SK-N-SH treated with all-trans-retinoic acid at 6 μM for 48 hours (cell line): ENCODE results near the gene B4GALNT4.
"Not testable (repeated sequence)": the region's sequence is repeated elsewhere in the genome, so short reads cannot be mapped to it uniquely, and the experiment has no call there.

ENCODE experiments used
- ATAC-seq: fragments of 200-7000 bp; cut with Tn5 transposase; 3 replicates; pipeline ENCODE4 v1.9.1; 2020; ENCODE audit warnings: mild to moderate bottlenecking, moderate library complexity
- ARNTL ChIP-seq: fragments of 450-650 bp; formaldehyde crosslinking; IDR thresholded peaks from 2 replicates; pipeline ENCODE4 v1.5.0; 2020; ENCODE audit warnings: low read depth, mild to moderate bottlenecking, moderate library complexity, borderline replicate concordance
- BACH2 ChIP-seq: fragments of 250-450 bp; sonication (Bioruptor Pico); IDR thresholded peaks from 2 replicates; pipeline ENCODE4 v1.9.0; 2021; ENCODE audit warnings: mild to moderate bottlenecking, borderline replicate concordance
- CSDC2 ChIP-seq: fragments of 250-450 bp; sonication (Bioruptor Pico); IDR thresholded peaks from 2 replicates; pipeline ENCODE4 v1.5.0; 2020; ENCODE audit warnings: mild to moderate bottlenecking, moderate library complexity
- ESRRG ChIP-seq: fragments of 250-450 bp; sonication (Bioruptor Pico); IDR thresholded peaks from 2 replicates; pipeline ENCODE4 v1.6.1; 2021; ENCODE audit warnings: mild to moderate bottlenecking
- GLIS3 ChIP-seq: fragments of 250-450 bp; sonication (Bioruptor Pico); IDR thresholded peaks from 2 replicates; pipeline ENCODE4 v1.5.0; 2020; ENCODE audit warnings: mild to moderate bottlenecking, moderate library complexity
- OSR1 ChIP-seq: fragments of 250-450 bp; sonication (Bioruptor Pico); IDR thresholded peaks from 2 replicates; pipeline ENCODE4 v1.8.0; 2022; ENCODE audit warnings: moderate library complexity, mild to moderate bottlenecking, inconsistent platforms
- PPARA ChIP-seq: fragments of 250-450 bp; sonication (Bioruptor Pico); IDR thresholded peaks from 2 replicates; pipeline ENCODE4 v1.5.0; 2020; ENCODE audit warnings: mild to moderate bottlenecking, borderline replicate concordance
- RARB ChIP-seq: fragments of 250-450 bp; sonication (Bioruptor Pico); IDR thresholded peaks from 2 replicates; pipeline ENCODE4 v1.8.0; 2021; ENCODE audit warnings: mild to moderate bottlenecking, moderate library complexity
- SNAI2 ChIP-seq: fragments of 250-450 bp; sonication (Bioruptor Pico); IDR thresholded peaks from 2 replicates; pipeline ENCODE4 v1.5.0; 2020; ENCODE audit warnings: mild to moderate bottlenecking, moderate library complexity
- TCF4 ChIP-seq: fragments of 250-450 bp; sonication (Bioruptor Pico); IDR thresholded peaks from 2 replicates; pipeline ENCODE4 v1.8.0; 2021; ENCODE audit warnings: mild to moderate bottlenecking, moderate library complexity, borderline replicate concordance
- ZC3H10 ChIP-seq: fragments of 250-450 bp; sonication (Bioruptor Pico); IDR thresholded peaks from 2 replicates; pipeline ENCODE4 v1.5.1; 2021; ENCODE audit warnings: mild to moderate bottlenecking, moderate library complexity
- ZFP3 ChIP-seq: fragments of 250-450 bp; sonication (Bioruptor Pico); IDR thresholded peaks from 2 replicates; pipeline ENCODE4 v1.5.0; 2020; ENCODE audit warnings: mild to moderate bottlenecking, moderate library complexity
- ZFP30 ChIP-seq: fragments of 450-650 bp; formaldehyde crosslinking; IDR thresholded peaks from 2 replicates; pipeline ENCODE4 v1.5.0; 2022; ENCODE audit warnings: mild to moderate bottlenecking, moderate library complexity
- ZNF565 ChIP-seq: fragments of 450-650 bp; formaldehyde crosslinking; conservative IDR thresholded peaks from 2 replicates; pipeline ENCODE4 v1.5.0; 2020; ENCODE audit warnings: low read depth, mild to moderate bottlenecking, moderate library complexity
- ZNF70 ChIP-seq: fragments of 450-650 bp; formaldehyde crosslinking; IDR thresholded peaks from 2 replicates; pipeline ENCODE4 v1.5.0; 2020; ENCODE audit warnings: mild to moderate bottlenecking, moderate library complexity
- TF ChIP-seq, protein P1 (sequence below): fragments of 250-450 bp; sonication (Bioruptor Pico); IDR thresholded peaks from 2 replicates; pipeline ENCODE4 v1.5.1; 2020; ENCODE audit warnings: low read depth, mild to moderate bottlenecking, moderate library complexity
- TF ChIP-seq, protein P2 (sequence below): fragments of 250-450 bp; sonication (Bioruptor Pico); IDR thresholded peaks from 2 replicates; pipeline ENCODE4 v1.8.0; 2020; ENCODE audit warnings: mild to moderate bottlenecking, moderate library complexity, borderline replicate concordance
- TF ChIP-seq, protein P3 (sequence below): fragments of 250-450 bp; sonication (Bioruptor Pico); IDR thresholded peaks from 2 replicates; pipeline ENCODE4 v1.8.0; 2021; ENCODE audit warnings: low read depth, mild to moderate bottlenecking, moderate library complexity, borderline replicate concordance
- TF ChIP-seq, protein P4 (sequence below): fragments of 250-450 bp; sonication (Bioruptor Pico); IDR thresholded peaks from 2 replicates; pipeline ENCODE4 v1.5.1; 2021; ENCODE audit warnings: mild to moderate bottlenecking, moderate library complexity

The B4GALNT4 gene

DNA sequence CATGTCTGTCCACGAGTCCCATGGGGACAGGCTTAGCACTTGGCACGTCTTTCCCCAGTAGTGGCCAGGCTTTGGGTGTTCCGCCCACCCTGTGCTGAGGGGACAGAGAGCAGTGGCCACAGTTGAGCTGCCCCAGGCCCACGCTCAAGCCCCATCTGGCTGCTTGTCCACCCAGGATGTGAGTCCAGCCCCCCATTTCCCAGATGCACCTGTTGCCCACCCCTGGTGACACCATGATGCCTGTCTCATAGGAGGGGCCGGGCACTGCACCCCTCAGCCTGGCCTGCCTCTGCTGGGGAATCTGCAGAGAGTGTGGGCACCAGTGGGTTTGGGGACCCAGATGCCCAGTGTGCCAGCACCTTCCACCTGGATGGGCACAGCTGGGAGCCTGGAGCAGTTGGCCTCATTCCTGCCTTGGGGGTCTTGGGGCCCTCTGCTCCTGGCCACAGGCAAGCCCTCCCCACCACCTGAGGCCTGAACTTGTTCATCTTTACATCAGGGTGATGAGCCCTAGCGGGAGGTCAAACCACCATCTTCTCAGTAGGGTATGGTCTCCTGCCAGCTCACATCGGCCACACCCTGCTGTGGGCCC is 39.8 kb downstream of the B4GALNT4 start (continued):
- TF ChIP-seq, protein P1, sequence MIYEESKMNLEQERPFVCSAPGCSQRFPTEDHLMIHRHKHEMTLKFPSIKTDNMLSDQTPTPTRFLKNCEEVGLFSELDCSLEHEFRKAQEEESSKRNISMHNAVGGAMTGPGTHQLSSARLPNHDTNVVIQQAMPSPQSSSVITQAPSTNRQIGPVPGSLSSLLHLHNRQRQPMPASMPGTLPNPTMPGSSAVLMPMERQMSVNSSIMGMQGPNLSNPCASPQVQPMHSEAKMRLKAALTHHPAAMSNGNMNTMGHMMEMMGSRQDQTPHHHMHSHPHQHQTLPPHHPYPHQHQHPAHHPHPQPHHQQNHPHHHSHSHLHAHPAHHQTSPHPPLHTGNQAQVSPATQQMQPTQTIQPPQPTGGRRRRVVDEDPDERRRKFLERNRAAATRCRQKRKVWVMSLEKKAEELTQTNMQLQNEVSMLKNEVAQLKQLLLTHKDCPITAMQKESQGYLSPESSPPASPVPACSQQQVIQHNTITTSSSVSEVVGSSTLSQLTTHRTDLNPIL (CRISPR knock-in tag), result no peak
- TF ChIP-seq, protein P2, sequence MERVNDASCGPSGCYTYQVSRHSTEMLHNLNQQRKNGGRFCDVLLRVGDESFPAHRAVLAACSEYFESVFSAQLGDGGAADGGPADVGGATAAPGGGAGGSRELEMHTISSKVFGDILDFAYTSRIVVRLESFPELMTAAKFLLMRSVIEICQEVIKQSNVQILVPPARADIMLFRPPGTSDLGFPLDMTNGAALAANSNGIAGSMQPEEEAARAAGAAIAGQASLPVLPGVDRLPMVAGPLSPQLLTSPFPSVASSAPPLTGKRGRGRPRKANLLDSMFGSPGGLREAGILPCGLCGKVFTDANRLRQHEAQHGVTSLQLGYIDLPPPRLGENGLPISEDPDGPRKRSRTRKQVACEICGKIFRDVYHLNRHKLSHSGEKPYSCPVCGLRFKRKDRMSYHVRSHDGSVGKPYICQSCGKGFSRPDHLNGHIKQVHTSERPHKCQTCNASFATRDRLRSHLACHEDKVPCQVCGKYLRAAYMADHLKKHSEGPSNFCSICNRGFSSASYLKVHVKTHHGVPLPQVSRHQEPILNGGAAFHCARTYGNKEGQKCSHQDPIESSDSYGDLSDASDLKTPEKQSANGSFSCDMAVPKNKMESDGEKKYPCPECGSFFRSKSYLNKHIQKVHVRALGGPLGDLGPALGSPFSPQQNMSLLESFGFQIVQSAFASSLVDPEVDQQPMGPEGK (CRISPR knock-in tag), result no peak
- TF ChIP-seq ZNF70 (CRISPR knock-in tag) (no peak), GLIS3 (CRISPR knock-in tag) (no peak), RARB (CRISPR knock-in tag) (no peak), ZC3H10 (CRISPR knock-in tag) (no peak), CSDC2 (CRISPR knock-in tag) (no peak), SNAI2 (CRISPR knock-in tag) (no peak), TCF4 (CRISPR knock-in tag) (no peak), ZFP30 (CRISPR knock-in tag) (no peak), ARNTL (no peak)

DNA sequence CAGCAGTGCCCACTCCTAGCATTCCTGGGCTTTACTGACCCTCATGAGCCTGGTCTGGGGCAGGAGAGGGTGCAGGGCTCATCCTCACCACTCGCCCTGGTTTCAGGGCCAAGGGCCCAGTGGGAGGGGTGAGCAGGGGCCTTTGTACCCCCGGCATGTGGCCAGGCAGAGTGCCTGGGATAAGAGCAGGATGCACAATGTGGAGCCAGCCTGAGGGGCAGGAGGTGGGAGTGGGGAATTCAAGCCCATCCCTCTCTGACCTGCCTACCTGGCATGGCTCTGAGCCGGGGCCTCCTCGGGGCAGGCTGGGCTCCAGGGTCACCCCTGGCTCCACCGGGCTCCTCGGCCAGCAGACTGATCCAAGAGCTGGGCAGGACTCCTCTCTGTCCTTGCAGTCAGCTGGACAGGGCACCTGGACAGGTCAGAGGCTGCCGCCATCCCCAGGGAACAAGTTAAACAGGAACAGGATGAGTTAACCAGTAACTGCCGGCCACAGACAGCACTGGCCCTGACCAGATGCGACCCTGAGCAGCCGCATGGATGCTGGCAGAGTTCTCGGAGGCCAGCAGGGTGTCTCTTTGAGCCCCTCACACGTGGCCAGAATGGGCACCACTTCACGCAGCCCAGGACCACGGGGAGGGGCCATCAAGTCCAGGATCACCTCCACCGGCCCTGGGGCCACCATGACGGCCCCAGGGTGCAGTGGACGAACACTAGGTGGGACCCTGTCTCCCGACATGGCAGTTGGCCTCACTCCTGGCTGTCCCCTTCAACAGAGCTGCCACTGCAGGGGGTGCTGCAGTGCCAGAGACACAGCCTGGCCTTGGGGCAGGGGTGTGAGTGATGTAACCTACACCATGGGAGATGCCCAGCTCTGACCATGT is 40.5 kb downstream of the B4GALNT4 start:
- no peak for TF ChIP-seq GLIS3 (CRISPR knock-in tag)
- TF ChIP-seq, protein P3, sequence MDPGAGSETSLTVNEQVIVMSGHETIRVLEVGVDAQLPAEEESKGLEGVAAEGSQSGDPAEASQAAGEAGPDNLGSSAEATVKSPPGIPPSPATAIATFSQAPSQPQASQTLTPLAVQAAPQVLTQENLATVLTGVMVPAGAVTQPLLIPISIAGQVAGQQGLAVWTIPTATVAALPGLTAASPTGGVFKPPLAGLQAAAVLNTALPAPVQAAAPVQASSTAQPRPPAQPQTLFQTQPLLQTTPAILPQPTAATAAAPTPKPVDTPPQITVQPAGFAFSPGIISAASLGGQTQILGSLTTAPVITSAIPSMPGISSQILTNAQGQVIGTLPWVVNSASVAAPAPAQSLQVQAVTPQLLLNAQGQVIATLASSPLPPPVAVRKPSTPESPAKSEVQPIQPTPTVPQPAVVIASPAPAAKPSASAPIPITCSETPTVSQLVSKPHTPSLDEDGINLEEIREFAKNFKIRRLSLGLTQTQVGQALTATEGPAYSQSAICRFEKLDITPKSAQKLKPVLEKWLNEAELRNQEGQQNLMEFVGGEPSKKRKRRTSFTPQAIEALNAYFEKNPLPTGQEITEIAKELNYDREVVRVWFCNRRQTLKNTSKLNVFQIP, result no peak
- TF ChIP-seq ZNF565, result no peak
- TF ChIP-seq CSDC2 (CRISPR knock-in tag), result no peak
- TF ChIP-seq ARNTL, result no peak
- TF ChIP-seq SNAI2 (CRISPR knock-in tag), result no peak
- no peak for TF ChIP-seq ZFP3
- TF ChIP-seq ZFP30 (CRISPR knock-in tag), result no peak
- TF ChIP-seq, protein P4, sequence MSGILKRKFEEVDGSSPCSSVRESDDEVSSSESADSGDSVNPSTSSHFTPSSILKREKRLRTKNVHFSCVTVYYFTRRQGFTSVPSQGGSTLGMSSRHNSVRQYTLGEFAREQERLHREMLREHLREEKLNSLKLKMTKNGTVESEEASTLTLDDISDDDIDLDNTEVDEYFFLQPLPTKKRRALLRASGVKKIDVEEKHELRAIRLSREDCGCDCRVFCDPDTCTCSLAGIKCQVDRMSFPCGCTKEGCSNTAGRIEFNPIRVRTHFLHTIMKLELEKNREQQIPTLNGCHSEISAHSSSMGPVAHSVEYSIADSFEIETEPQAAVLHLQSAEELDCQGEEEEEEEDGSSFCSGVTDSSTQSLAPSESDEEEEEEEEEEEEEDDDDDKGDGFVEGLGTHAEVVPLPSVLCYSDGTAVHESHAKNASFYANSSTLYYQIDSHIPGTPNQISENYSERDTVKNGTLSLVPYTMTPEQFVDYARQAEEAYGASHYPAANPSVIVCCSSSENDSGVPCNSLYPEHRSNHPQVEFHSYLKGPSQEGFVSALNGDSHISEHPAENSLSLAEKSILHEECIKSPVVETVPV (CRISPR knock-in tag), result no peak
- TF ChIP-seq, protein P2 (CRISPR knock-in tag), result no peak
- TF ChIP-seq ZNF70 (CRISPR knock-in tag), result no peak
- TF ChIP-seq BACH2 (CRISPR knock-in tag), result no peak
- ATAC-seq, result no peak

DNA sequence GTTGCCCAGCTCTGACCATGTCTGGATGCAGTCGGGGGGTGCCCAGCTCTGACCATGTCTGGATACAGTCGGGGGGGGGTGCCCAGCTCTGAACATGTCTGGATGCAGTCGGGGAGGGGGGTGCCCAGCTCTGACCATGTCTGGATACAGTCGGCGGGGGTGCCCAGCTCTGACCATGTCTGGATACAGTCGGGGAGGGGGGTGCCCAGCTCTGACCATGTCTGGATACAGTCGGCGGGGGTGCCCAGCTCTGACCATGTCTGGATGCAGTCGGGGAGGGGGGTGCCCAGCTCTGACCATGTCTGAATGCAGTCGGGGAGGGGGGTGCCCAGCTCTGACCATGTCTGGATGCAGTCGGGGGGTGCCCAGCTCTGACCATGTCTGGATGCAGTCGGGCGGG is 41.4 kb downstream of the B4GALNT4 start:
- not testable (repeated sequence) for ATAC-seq

DNA sequence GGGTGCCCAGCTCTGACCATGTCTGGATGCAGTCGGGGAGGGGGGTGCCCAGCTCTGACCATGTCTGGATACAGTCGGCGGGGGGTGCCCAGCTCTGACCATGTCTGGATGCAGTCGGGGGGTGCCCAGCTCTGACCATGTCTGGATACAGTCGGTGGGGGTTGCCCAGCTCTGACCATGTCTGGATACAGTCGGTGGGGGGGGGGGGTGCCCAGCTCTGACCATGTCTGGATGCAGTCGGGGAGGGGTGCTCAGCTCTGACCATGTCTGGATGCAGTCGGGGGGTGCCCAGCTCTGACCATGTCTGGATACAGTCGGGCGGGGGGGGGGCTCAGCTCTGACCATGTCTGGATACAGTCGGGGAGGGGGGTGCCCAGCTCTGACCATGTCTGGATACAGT is 42.2 kb downstream of the B4GALNT4 start:
- ATAC-seq, result not testable (repeated sequence)

DNA sequence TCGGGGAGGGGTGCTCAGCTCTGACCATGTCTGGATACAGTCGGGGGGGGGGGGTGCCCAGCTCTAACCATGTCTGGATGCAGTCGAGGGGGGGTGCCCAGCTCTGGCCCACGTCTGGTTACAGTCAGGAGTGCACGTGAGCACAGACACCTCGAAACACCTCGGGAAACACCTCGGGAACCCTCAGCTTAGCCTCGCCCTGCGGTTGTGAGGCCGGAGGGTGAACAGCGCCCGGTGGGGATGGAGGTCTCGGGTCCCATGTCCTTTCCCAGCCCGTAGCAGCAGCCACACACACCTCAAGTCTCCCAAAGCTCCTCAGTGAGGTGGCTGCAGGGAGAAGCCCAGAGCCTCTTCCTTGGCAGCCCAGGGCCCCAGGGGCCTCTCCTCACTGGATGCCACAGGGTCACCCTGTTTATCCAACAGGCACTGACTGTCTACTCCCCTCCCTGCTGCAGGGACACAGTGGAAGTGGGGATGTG is 43.4 kb downstream of the B4GALNT4 start:
- peak; percentile 9; the same call in 2 of the 3 replicates for ATAC-seq
- no peak for TF ChIP-seq ZFP30 (CRISPR knock-in tag)
- TF ChIP-seq PPARA, result no peak
- TF ChIP-seq, protein P3, result no peak
- no peak for TF ChIP-seq OSR1 (CRISPR knock-in tag)
- TF ChIP-seq SNAI2 (CRISPR knock-in tag), result no peak
- TF ChIP-seq ZNF70 (CRISPR knock-in tag), result no peak
- TF ChIP-seq, protein P2 (CRISPR knock-in tag), result no peak
- TF ChIP-seq ESRRG (CRISPR knock-in tag), result no peak
- TF ChIP-seq ZFP3, result no peak
- TF ChIP-seq GLIS3 (CRISPR knock-in tag), result no peak
